Vagina (tissue), 2 donors: ENCODE results near the gene SETD3. TPM values are rescaled to one million over a fixed set of nuclear protein-coding genes. Genes with fewer than 3 reads are reported as not detected.

Experiments
- DNase-seq, 2 donors: peaks; one replicate each; pipeline ENCODE4 v3.0.0-alpha.2; 2017; ENCODE audit errors: extremely low spot score in 2 of 2
- H3K27ac ChIP-seq: fragments of 200-600 bp; sonication (generic); one replicate; pipeline ENCODE4 v1.5.1; 2019
- H3K27me3 ChIP-seq: fragments of 200-600 bp; sonication (generic); one replicate; pipeline ENCODE4 v1.5.1; 2019
- H3K36me3 ChIP-seq, 2 donors: fragments of 200-600 bp; sonication (generic); one replicate each; pipeline ENCODE4 v1.5.1; 2017 to 2019
- H3K4me1 ChIP-seq: fragments of 200-600 bp; sonication (generic); one replicate; pipeline ENCODE4 v1.5.1; 2019
- H3K4me3 ChIP-seq, 2 donors: fragments of 200-600 bp; sonication (generic); 1 replicate in 1 of 2; 2 replicates in 1 of 2; pipeline ENCODE4 v1.5.1; 2016 to 2019
- H3K9me3 ChIP-seq: fragments of 200-600 bp; sonication (generic); one replicate; pipeline ENCODE4 v1.5.1; 2019
- CTCF ChIP-seq, 3 experiments: fragments of 450-650 bp in 2 of 3; fragments of 200-600 bp in 1 of 3; sonication (generic) in 1 of 3; IDR thresholded peaks; one replicate each; pipeline ENCODE4 v1.5.1; 2017 to 2019; ENCODE audit warnings: antibody characterized with exemption in 3 of 3, mild to moderate bottlenecking in 2 of 3, moderate library complexity in 2 of 3
- POLR2A ChIP-seq, 2 donors: fragments of 450-650 bp; IDR thresholded peaks; one replicate each; pipeline ENCODE4 v1.6.1; 2017; ENCODE audit warnings: antibody characterized with exemption in 2 of 2, mild to moderate bottlenecking in 2 of 2, moderate library complexity in 2 of 2
- POLR2AphosphoS5 ChIP-seq, 2 donors: sonication (generic); formaldehyde crosslinking; IDR thresholded peaks; one replicate each; pipeline ENCODE4 v1.9.0; 2017; ENCODE audit warnings: antibody characterized with exemption in 2 of 2, mild to moderate bottlenecking in 2 of 2, low read depth in 1 of 2; ENCODE audit not compliant: insufficient read depth in 1 of 2
- intact Hi-C: fragments of 100-400 bp; cut with DNase I; formaldehyde crosslinking; loops from one replicate; pipeline ENCODE4 v1.15.1; 2023
- total RNA-seq: library from RNA; depleted of rRNA; stranded (reverse); fragments of >200 nt; gene quantifications from one replicate; pipeline ENCODE4 v1.2.3, GENCODE V29; 2016

The SETD3 gene
- total RNA-seq, 1 donor from 2014 or later = 49.8 TPM

GRCh38 chr14:99401211-99401610 is 79.4 kb downstream of the SETD3 start:
- no peak for DNase-seq
- Histone ChIP-seq H3K36me3 (peaks cover 0 to 37% of the 10 kb centered on the region in 2 donors), H3K27me3 (no peaks in the 10 kb centered on the region), H3K9me3 (no peaks in the 10 kb centered on the region), H3K4me1 (peaks cover 9% of the 10 kb centered on the region), H3K27ac (no peak overlapping the region), H3K4me3 (no peak overlapping the region)
- intact Hi-C loops = no loop called here
- no peak for TF ChIP-seq POLR2AphosphoS5 (IDR thresholded peaks at IDR 0.05; ENCODE audit: insufficient read depth in 1 of 2, low read depth in 1 of 2)
- TF ChIP-seq POLR2A (IDR thresholded peaks at IDR 0.05) = no peak

- Histone ChIP-seq H3K9me3 (no peaks in the 10 kb centered on the region), H3K27ac (no peak overlapping the region), H3K27me3 (no peaks in the 10 kb centered on the region), H3K4me1 (peaks cover 9% of the 10 kb centered on the region), H3K4me3 (no peak overlapping the region), H3K36me3 (peaks cover 0 to 23% of the 10 kb centered on the region in 2 donors)
- intact Hi-C loops = no loop called here
- TF ChIP-seq CTCF (IDR thresholded peaks at IDR 0.05) (no peak), POLR2A (IDR thresholded peaks at IDR 0.05) (no peak), POLR2AphosphoS5 (IDR thresholded peaks at IDR 0.05; ENCODE audit: insufficient read depth in 1 of 2, low read depth in 1 of 2) (no peak)
- no peak for DNase-seq
Observed at GRCh38 chr14:99397698-99398097, 83.0 kb downstream of the SETD3 start.

- H3K27me3 ChIP-seq = no peaks in the 10 kb centered on the region
- TF ChIP-seq POLR2AphosphoS5 (IDR thresholded peaks at IDR 0.05; ENCODE audit: insufficient read depth in 1 of 2, low read depth in 1 of 2) (no peak), CTCF (IDR thresholded peaks at IDR 0.05) (no peak), POLR2A (IDR thresholded peaks at IDR 0.05) (no peak)
- DNase-seq = no peak
- no peaks in the 10 kb centered on the region for H3K9me3 ChIP-seq
- no peak overlapping the region for H3K4me3 ChIP-seq
- no peak overlapping the region for H3K27ac ChIP-seq
- no peaks in the 10 kb centered on the region for H3K4me1 ChIP-seq
- H3K36me3 ChIP-seq = peaks cover 0 to 23% of the 10 kb centered on the region in 2 donors
- intact Hi-C loops = no loop called here
Observed at GRCh38 chr14:99395909-99396530, 84.6 kb downstream of the SETD3 start.

- no peak for DNase-seq
- TF ChIP-seq CTCF (IDR thresholded peaks at IDR 0.05) = no peak
- TF ChIP-seq POLR2A (IDR thresholded peaks at IDR 0.05) = no peak
- no peak overlapping the region for H3K27ac ChIP-seq
- no peaks in the 10 kb centered on the region for H3K9me3 ChIP-seq
- H3K36me3 ChIP-seq = peaks cover 0 to 15% of the 10 kb centered on the region in 2 donors
- H3K4me1 ChIP-seq = no peaks in the 10 kb centered on the region
- H3K4me3 ChIP-seq = no peak overlapping the region
- intact Hi-C loops = no loop called here
- no peaks in the 10 kb centered on the region for H3K27me3 ChIP-seq
Observed at GRCh38 chr14:99394602-99395156, 86.0 kb downstream of the SETD3 start.

GRCh38 chr14:99393059-99393655 is 87.5 kb downstream of the SETD3 start:
- intact Hi-C loops = no loop called here
- DNase-seq = no peak
- Histone ChIP-seq H3K27ac (no peak overlapping the region), H3K9me3 (no peaks in the 10 kb centered on the region), H3K27me3 (no peaks in the 10 kb centered on the region), H3K36me3 (peaks cover 0 to 2% of the 10 kb centered on the region in 2 donors), H3K4me1 (no peaks in the 10 kb centered on the region), H3K4me3 (no peak overlapping the region)
- no peak for TF ChIP-seq POLR2AphosphoS5 (IDR thresholded peaks at IDR 0.05; ENCODE audit: insufficient read depth in 1 of 2, low read depth in 1 of 2)
- TF ChIP-seq CTCF (IDR thresholded peaks at IDR 0.05) = peak in 1 of 3 experiments; percentile 37
- TF ChIP-seq POLR2A (IDR thresholded peaks at IDR 0.05) = no peak
